ENCODE results near the gene TUBB2B. TPM values are rescaled to one million over a fixed set of nuclear protein-coding genes. Genes with fewer than 3 reads are reported as not detected.

The TUBB2B gene
- total and polyA plus RNA-seq, 9 of the 15 experiments (the other 6 are each of a cell fraction or from before 2014, with no cell fraction given) = 0.11 to 9.7 (median 4.6) TPM

GRCh38 chr6:3195420-3195694 is 32.1 kb downstream of the TUBB2B start (continued):
- TF ChIP-seq PTRF (tag; IDR thresholded peaks at IDR 0.05) = peak; percentile 53; the same call in 1 of the 2 replicates
- TF ChIP-seq SOX6 (IDR thresholded peaks at IDR 0.05) = 0 out of 2 replicates have a peak, but pooled peaks have one; percentile 17
- no peak for TF ChIP-seq VEZF1 (CRISPR knock-in tag; IDR thresholded peaks at IDR 0.05)

DNA sequence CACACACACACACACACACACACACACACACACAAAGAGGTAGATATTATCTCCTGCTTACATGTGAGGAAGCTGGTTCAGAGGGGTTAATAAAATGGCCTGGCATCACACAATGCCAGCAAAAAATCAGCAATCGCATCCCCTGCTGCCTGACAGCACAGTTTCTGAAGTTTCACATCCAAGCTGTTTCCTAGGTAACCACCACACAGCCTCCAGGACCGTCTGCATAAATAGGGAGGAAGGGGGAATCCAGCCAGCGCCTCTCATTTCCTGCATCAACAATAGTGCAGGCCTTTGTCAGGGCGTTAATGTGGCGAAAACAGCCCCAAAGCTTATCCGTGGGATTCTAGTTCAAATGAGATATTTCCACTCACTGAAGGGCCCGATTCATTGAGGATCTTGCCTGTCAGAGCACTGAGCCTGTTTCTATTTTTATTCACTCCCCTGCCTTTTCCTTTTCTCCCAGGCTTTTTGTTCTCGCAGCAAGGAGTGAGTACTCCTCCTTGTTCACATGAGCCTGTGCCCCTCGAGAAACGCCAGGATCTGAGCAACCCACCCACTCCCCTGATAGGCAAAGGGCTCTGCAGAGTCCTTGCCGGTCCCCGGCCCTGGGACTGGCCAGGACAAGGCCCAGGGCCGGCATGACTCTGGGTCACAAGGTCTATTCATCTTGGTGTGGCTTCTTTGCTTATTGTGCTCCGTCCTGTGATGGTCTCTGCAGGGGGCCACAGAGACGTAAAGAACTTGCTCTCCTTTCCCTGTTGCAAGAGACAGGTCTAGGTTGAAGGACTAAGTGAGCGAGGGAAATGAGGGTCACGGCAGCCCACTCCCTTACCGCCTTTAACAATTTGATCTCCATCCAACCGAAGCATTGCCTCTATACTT is 32.7 kb downstream of the TUBB2B start:
- Histone ChIP-seq H3K9me1 (ENCODE audit: control insufficient read depth, insufficient read depth, low read length) (no peaks in the 10 kb centered on the region), H2AFZ (ENCODE audit: low read depth, low read length) (peak overlapping the region; percentile 92), H4K20me1 (replicated peaks; ENCODE audit: control insufficient read depth, insufficient read depth, low read length) (no peaks in the 10 kb centered on the region), H3K79me2 (ENCODE audit: control insufficient read depth, insufficient read depth, low read length) (peaks cover 11% of the 10 kb centered on the region; the same call in 2 of the 3 replicates), H3K4me1 (replicated peaks in 1 of 2; ENCODE audit: control insufficient read depth in 2 of 2, insufficient read depth in 2 of 2, low read length in 2 of 2) (peaks cover 14 to 16% of the 10 kb centered on the region in 2 experiments; a peak in 4 of 5 replicates), H3K27me3 (ENCODE audit: control insufficient read depth in 2 of 2, insufficient read depth in 2 of 2, low read length in 2 of 2) (no peaks in the 10 kb centered on the region), H3K9me3 (replicated peaks; ENCODE audit: control insufficient read depth, insufficient read depth, low read depth, low read length) (peaks cover 12% of the 10 kb centered on the region; the same call in 1 of the 2 replicates), H3K27ac (ENCODE audit: extremely low read depth, low read depth, low read length) (peak overlapping the region; percentile 65), H3K36me3 (ENCODE audit: control insufficient read depth, insufficient read depth, low read length) (no peaks in the 10 kb centered on the region), H3K4me3 (peak overlapping the region; percentile 27), H3K4me2 (ENCODE audit: insufficient read depth, low read length) (peak overlapping the region; percentile 74), H3K9ac (ENCODE audit: insufficient read depth in 1 of 2, low read depth in 2 of 2, low read length in 2 of 2) (peak overlapping the region; percentile 51 to 53)
- in situ Hi-C loops (cut with MboI) (no loop called here), intact Hi-C loops (cut with micrococcal nuclease) (loop anchor here (2.0 kb wide), 1 partner anchor 32 kb away; no protein-coding TSS in a partner anchor)
- BruUV-seq (replicated peaks) = TSS peak; percentile 86
- CTCF ChIA-PET (ENCODE audit: low intra/inter-chr PET ratio) = no interaction called here
- FAIRE-seq (no peak), DNase-seq (ENCODE audit: extremely low read depth in 1 of 4, low spot score in 3 of 4) (peak in 1 of 4 experiments; percentile 29), ATAC-seq (peak; percentile 69)
- POLR2A ChIA-PET = interaction anchor here (0.9 to 2.2 kb wide), 7 partner anchors 8 to 37 kb away, joined by 3 to 8 read pairs (median 5); partner anchors contain the start of gene TUBB2A
- WGBS (ENCODE audit: insufficient coverage, low coverage, missing lambda C conversion rate) = 53% methylated on average over 19 of the region's 19 CpGs
- TF ChIP-seq MTA3 (IDR thresholded peaks at IDR 0.05; ENCODE audit: borderline replicate concordance) (0 out of 2 replicates have a peak, but pooled peaks have one; percentile 10), MNT (conservative IDR thresholded peaks at IDR 0.05) (0 out of 4 replicates have a peak, but pooled peaks of 1 of the 2 experiments have one; percentile 20), NFATC3 (IDR thresholded peaks at IDR 0.05) (0 out of 2 replicates have a peak, but pooled peaks have one; percentile 17), TCF3 (CRISPR knock-in tag; IDR thresholded peaks at IDR 0.05) (no peak), KDM1A (IDR thresholded peaks at IDR 0.05) (peak in 1 of 2 experiments; percentile 38; a peak in 2 of 4 replicates), DNMT1 (IDR thresholded peaks at IDR 0.05) (0 out of 2 replicates have a peak, but pooled peaks have one; percentile 24), RFX1 (IDR thresholded peaks at IDR 0.05) (peak; percentile 83), PHF21A (IDR thresholded peaks at IDR 0.05; ENCODE audit: borderline replicate concordance, low read depth) (0 out of 2 replicates have a peak, but pooled peaks have one; percentile 19), ZEB2 (IDR thresholded peaks at IDR 0.05) (0 out of 2 replicates have a peak, but pooled peaks have one; percentile 14), ZNF3 (CRISPR knock-in tag; IDR thresholded peaks at IDR 0.05) (no peak), ZNF766 (CRISPR knock-in tag; conservative IDR thresholded peaks at IDR 0.05) (0 out of 2 replicates have a peak, but pooled peaks have one; percentile 5), BACH1 (tag; IDR thresholded peaks at IDR 0.05) (0 out of 2 replicates have a peak, but pooled peaks have one; percentile 36)
- TF ChIP-seq, protein P1, sequence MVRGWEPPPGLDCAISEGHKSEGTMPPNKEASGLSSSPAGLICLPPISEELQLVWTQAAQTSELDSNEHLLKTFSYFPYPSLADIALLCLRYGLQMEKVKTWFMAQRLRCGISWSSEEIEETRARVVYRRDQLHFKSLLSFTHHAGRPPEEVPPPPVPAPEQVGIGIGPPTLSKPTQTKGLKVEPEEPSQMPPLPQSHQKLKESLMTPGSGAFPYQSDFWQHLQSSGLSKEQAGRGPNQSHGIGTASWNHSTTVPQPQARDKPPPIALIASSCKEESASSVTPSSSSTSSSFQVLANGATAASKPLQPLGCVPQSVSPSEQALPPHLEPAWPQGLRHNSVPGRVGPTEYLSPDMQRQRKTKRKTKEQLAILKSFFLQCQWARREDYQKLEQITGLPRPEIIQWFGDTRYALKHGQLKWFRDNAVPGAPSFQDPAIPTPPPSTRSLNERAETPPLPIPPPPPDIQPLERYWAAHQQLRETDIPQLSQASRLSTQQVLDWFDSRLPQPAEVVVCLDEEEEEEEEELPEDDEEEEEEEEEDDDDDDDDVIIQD (CRISPR knock-in tag; IDR thresholded peaks at IDR 0.05) = 0 out of 2 replicates have a peak, but pooled peaks have one; percentile 32
